Colonic mucosa (tissue), 4 donors: ENCODE data around the gene MLX. TPM values are rescaled to one million over a fixed set of nuclear protein-coding genes. Genes with fewer than 3 reads are reported as not detected.
"Not testable (repeated sequence)": the region's sequence is repeated elsewhere in the genome, so short reads cannot be mapped to it uniquely, and the experiment has no call there.

ENCODE experiments used
- DNase-seq: peaks from one replicate; pipeline ENCODE4 v3.0.0-alpha.2; 2020
- H3K27ac ChIP-seq: fragments of 200-600 bp; one replicate; pipeline ENCODE4 v1.8.0; 2021
- H3K27me3 ChIP-seq: fragments of 200-600 bp; one replicate; pipeline ENCODE4 v1.8.0; 2021
- H3K36me3 ChIP-seq: fragments of 200-600 bp; one replicate; pipeline ENCODE4 v1.8.0; 2021
- H3K4me1 ChIP-seq: fragments of 200-600 bp; one replicate; pipeline ENCODE4 v1.8.0; 2021; ENCODE audit warnings: mild to moderate bottlenecking
- H3K4me3 ChIP-seq: fragments of 200-600 bp; one replicate; pipeline ENCODE4 v1.8.0; 2021
- H3K9ac ChIP-seq, 2 donors: one replicate each; pipeline ENCODE4 v1.7.0; 2013; ENCODE audit warnings: control low read depth in 2 of 2, low read depth in 2 of 2, low read length in 2 of 2
- H3K9me3 ChIP-seq: fragments of 200-600 bp; one replicate; pipeline ENCODE4 v1.8.0; 2021
- CTCF ChIP-seq: fragments of 200-600 bp; IDR thresholded peaks from one replicate; pipeline ENCODE4 v1.8.0; 2022; ENCODE audit warnings: antibody characterized with exemption, mild to moderate bottlenecking
- intact Hi-C: fragments of 100-400 bp; cut with DNase I; formaldehyde crosslinking; loops from one replicate; pipeline ENCODE4 v1.14.1; 2022
- total RNA-seq, 2 donors: library from RNA; stranded (reverse); fragmentation: NEBNext Ultra II Directional in 1 of 2; extraction: Animal tissue kit (Norgen Biotek cat#: 25700) in 1 of 2; gene quantifications; one replicate each; pipeline ENCODE4 v1.2.1, GENCODE V29; 2021
- donor health status: healthy.
- donor health status: DM: no; HTN: no; CAD: no.
- donor health status: DM: no; HTN: no; CAD: no.

MLX gene
- total RNA-seq, 2 donors from 2014 or later = 79.6 to 83.0 TPM

DNA sequence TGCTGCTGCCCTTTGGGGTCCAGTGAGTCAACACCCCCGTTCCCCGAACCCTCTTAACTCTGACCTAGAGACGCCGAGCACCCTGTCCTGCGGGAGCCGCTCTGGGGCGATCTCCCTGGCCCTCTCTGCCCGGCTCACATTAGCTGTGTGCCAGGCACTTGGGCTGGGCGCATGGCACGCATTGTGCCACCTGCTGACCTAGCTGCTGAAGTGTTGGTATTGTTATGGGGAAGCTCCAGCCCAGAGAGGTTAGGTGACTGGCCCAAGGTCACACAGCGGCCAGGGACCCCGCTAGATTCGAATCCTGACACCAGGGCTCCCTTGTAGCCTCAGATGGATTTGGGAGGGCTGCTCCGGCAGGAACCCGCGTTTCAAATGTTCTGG lies 13.0 kb upstream of the MLX start:
- H3K27ac ChIP-seq = peak overlapping the region; percentile 75
- TF ChIP-seq CTCF = no peak
- DNase-seq = no peak
- peaks cover 4% of the 10 kb centered on the region for H3K4me1 ChIP-seq
- H3K36me3 ChIP-seq = no peaks in the 10 kb centered on the region
- no peaks in the 10 kb centered on the region for H3K27me3 ChIP-seq
- H3K9ac ChIP-seq = peak overlapping the region; percentile 91 to 94
- H3K4me3 ChIP-seq = peak overlapping the region; percentile 73
- H3K9me3 ChIP-seq = no peaks in the 10 kb centered on the region
- intact Hi-C loops = no loop called here

GRCh38 chr17:42554250-42555121 lies 12.4 kb upstream of the MLX start:
- peak; percentile 89 for DNase-seq
- Histone ChIP-seq H3K9ac (peak overlapping the region; percentile 91 to 94), H3K9me3 (no peaks in the 10 kb centered on the region), H3K36me3 (no peaks in the 10 kb centered on the region), H3K27me3 (no peaks in the 10 kb centered on the region), H3K4me1 (peaks cover 4% of the 10 kb centered on the region), H3K27ac (peak overlapping the region; percentile 75), H3K4me3 (peak overlapping the region; percentile 73)
- intact Hi-C loops = no loop called here
- no peak for TF ChIP-seq CTCF

GRCh38 chr17:42555122-42555622 lies 11.7 kb upstream of the MLX start:
- intact Hi-C loops = no loop called here
- Histone ChIP-seq H3K27me3 (no peaks in the 10 kb centered on the region), H3K9me3 (no peaks in the 10 kb centered on the region), H3K4me3 (peak overlapping the region; percentile 73), H3K9ac (peak overlapping the region; percentile 91 to 94), H3K4me1 (peaks cover 4% of the 10 kb centered on the region), H3K36me3 (no peaks in the 10 kb centered on the region), H3K27ac (peak overlapping the region; percentile 75)
- no peak for DNase-seq
- no peak for TF ChIP-seq CTCF

DNA sequence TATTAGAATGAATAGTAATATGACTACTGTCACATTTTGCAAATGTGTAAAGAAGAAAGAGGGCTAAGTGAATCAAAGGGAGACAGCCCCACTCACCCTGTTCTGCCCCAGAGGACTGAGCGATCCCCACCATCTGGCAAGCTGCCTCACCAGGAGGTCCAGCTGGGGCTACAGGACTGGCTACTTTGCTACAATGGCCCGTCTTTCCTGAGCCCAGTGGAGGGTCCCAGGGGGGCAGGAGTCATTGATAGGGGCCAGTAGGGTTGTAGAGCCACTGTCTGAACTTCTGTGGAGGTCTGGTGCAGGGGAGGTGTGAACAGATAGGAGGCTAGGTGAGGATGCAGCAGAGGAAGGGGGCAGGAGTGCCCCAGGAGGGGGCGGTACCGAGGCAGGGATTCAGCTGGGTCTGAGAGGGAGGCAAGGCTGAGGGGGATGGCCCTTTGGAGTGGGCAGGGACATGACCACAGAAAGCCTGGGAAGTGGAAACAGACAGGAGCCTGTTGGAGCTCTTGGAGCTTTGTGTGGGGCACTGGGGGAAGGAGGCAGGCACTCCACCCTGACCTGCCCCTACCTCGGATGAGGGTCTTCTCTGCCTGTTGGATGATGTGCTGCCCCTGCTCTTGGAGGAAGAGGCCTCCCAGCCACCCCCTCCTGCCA lies 10.8 kb upstream of the MLX start:
- H3K27ac ChIP-seq, DNase-seq, H3K27me3 ChIP-seq, H3K36me3 ChIP-seq, intact Hi-C loops, H3K4me3 ChIP-seq, H3K9ac ChIP-seq, H3K4me1 ChIP-seq, H3K9me3 ChIP-seq: not testable (repeated sequence)

DNA sequence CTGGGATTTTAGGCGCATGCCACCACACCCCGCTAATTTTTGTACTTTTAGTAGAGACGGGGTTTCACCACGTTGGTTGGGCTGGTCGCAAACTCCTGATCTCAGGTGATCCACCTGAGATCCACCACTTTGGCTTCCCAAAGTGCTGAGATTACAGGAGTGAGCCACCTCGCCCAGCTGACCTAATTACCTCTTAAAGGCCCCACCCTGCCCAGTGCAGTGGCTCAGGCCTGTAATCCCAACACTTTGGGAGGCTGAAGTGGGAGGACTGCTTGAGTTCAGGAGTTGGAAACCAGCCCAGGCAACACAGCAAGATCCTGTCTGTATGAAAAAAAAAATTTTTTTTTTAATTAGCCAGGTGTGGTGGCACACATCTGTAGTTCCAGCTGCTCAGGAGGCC lies 7.8 kb upstream of the MLX start:
- Histone ChIP-seq H3K27ac (peak overlapping the region; percentile 10), H3K4me3 (no peak overlapping the region), H3K9ac (no peak overlapping the region), H3K9me3 (no peaks in the 10 kb centered on the region), H3K4me1 (peaks cover 10% of the 10 kb centered on the region), H3K27me3 (no peaks in the 10 kb centered on the region), H3K36me3 (no peaks in the 10 kb centered on the region)
- intact Hi-C loops = no loop called here
- no peak for TF ChIP-seq CTCF
- peak; percentile 67 for DNase-seq
